NCI-H2171 (cell line): ENCODE results near the gene CDC5L.

Source experiments
- DNase-seq: peaks from one replicate; lab custom pipeline; 2025; lab: John Stamatoyannopoulos, UW

The CDC5L gene

GRCh38 chr6:44475417-44475778 is 87.9 kb downstream of the CDC5L start:
- no peak for DNase-seq

GRCh38 chr6:44475779-44476434 is 88.4 kb downstream of the CDC5L start:
- DNase-seq, result peak; percentile 66

DNA sequence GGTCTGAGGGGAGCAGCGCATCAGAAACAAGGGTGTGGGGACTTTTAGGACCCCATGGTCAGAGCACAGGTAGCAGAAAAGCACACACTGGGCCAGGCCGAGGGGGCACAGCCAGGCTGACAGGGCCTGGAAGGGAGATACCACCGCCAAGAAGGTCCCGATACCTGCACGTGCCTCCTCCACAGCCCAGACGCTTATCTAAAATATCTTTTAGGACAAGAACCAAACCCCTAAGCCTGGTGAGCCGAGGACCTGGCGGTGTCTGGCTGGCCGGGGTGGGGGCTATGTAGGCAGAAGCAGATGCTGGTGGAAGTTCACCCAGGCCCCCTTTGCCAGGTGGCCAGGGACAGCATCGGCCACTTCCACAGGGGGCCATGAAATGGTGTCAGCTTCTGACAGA is 89.3 kb downstream of the CDC5L start:
- DNase-seq, result no peak

GRCh38 chr6:44477293-44477894 is 89.9 kb downstream of the CDC5L start:
- DNase-seq, result no peak

DNA sequence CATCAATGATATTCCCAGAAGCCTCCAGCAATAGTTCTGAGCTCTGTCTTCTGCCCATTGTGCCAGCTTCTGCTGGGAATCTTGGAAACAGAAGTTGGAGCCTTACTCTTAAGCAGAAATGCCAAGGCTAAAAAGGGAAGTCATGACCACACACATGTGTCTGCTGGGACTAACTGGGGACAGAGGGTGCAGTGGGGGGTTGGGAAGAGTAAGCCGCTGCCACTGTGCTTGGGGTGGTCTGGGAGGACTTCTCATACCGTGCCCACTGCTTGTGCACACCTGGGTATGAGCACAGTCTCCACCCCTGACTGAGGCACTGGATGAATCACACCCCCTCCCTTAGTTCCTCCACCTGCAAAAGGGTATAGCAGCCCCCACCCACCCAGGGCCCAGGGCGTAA is 90.7 kb downstream of the CDC5L start:
- DNase-seq, result no peak

GRCh38 chr6:44478591-44479254 is 91.2 kb downstream of the CDC5L start:
- DNase-seq, result no peak

DNA sequence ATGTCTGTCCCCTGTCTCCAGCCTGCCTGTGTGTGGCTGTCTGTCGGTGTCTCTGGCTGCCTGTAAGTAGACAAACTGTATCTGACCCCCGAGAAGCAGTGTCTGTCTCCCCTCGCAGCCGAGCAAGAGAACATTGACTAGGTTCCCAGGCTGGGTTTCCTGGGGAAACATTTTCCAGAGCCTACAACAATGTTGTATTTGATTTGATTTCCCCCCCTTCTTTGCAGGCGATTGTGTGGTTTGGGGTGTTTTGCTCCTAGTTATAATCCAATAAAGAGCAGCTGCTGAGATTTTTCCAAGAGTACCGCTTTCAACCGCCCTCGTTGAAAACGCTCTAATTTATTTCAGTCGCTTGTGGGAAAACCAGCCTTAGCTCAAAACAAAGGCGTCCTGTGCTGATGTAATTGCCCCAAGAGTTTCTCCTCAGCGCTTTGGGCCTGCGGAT is 92.6 kb downstream of the CDC5L start:
- DNase-seq, result no peak

- DNase-seq, result no peak
These were observed 93.5 kb downstream of the CDC5L start for GRCh38 chr6:44481056-44481455.

GRCh38 chr6:44481760-44482159 is 94.3 kb downstream of the CDC5L start:
- DNase-seq, result no peak

DNA sequence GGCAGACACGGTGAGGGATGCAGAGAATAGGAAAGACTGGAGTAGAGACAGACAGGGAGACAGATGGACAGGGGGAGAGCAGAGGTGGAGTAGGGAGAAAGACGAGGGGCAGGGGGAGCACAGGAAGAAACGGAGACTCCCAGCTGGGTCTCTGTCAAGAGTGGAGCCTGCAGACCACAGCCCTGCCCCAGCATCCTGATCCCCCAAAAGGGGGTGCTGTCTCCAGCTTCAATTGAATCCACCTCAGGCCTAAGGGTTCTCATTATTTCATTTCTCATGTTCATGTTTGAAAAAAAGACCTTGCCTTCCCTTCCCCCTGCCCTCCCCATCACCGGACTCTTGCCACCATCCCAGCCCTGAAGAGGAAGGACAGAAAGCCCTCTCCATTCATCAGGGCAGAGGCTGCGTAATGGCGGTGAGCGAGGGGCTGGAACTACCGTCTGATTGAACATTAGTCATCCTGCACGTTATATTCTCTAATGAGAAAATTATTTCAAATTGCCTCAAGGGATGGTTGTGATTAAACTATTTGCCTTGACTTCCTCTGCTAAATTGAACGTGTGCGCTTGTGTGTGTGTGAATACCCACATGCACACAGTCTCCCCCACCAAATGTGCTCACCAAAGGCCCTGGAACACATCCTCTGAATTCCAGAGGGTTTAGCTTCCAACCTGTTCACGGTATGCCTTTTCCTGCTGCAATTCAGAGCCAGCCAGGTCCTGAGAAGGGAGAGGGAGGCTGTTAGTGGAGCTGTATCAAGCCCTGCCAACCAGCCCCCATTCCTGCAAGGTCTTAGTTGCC is 98.3 kb downstream of the CDC5L start:
- DNase-seq, result no peak

DNA sequence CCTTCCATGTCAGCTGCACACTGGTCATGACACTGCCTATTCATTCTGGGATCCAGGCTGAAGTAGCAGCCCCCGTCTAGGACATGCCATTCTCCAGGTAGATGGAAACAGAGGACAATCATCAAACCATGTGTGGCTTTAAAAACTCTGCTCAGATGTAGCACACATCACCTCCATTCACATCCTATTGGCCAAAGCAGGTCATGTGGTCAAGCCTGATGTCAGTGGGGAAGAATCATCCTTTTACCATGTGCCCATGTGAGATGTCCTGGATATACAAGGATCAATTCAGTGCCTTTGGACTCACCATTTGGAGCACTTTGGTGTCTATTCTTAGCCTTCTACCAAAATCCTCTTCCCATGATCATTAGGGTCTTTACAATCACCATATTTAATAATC is 99.5 kb downstream of the CDC5L start:
- no peak for DNase-seq

- DNase-seq, result no peak
These were observed 100.1 kb downstream of the CDC5L start for GRCh38 chr6:44487586-44487985.

DNA sequence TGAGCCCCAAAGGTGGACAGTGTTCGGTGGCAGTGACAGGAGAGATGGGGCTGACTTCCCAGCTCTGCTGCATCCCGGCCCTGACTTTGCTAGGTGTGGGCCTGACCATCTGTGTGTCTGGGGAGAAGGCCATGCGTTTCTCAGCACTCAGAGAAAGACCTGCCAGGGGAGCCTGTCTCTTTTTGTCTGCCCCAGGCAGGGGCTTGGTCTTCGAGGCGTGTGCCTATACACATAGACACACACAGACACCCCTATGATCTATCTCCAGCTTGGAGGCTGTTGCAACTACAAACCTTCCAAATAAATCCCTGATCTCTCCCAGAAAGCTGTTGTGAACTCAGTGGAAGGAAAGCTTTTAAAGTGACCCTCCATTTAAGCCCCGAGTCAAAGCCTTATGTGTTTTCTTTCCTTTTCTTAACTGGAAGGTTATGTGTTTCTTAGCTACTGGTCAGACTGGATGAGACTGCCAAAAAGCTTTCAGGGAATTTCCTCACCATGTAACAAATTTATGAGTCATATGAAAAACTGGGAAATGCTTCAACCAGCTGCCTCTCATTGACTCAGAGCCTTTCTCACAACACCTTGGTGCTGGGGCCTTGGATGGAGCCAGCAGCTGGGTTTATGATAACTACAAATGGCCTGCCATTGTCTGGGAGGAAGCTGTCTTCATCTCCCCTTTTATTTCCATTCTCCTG is 102.6 kb downstream of the CDC5L start:
- DNase-seq, result no peak

DNA sequence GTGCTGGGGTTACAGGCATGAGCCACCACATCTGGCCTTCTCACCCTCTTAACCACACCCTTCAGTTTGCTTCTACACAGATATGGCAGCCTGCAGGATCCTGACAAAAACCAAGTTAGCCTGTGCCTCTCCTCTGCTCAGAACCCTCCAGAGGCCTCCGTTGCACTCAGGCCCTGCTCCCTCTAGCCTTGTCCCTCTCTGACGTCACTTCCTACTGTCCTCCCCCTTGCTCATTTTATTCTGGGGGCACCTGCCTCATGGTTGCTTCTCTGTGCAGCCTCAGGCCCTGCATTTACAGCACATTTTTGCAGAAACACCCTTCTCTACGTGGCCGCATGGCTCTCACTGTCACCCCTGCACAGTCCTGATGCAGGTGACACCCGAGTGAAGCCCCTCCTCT is 105.6 kb downstream of the CDC5L start:
- no peak for DNase-seq

DNA sequence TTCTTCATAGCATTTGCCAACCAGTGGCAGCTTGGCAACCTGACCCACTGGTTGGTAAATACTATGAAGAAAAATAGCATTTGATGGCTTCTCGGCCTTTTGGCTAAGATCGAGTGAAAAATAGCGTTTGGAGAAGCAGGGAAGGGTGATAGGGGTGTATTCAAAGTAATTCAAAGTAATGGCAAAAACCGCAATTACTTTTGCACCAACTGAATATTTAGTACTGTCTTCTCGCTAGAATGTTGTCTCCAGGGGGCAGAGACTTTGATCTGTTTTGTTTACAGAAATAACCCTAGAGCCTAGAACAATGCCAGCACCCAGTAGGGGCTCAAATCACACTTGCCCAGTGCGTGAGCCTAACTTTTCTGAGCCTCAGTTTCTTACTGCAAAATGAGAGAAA is 106.1 kb downstream of the CDC5L start:
- DNase-seq, result no peak

GRCh38 chr6:44494011-44494501 is 106.5 kb downstream of the CDC5L start:
- DNase-seq, result no peak

DNA sequence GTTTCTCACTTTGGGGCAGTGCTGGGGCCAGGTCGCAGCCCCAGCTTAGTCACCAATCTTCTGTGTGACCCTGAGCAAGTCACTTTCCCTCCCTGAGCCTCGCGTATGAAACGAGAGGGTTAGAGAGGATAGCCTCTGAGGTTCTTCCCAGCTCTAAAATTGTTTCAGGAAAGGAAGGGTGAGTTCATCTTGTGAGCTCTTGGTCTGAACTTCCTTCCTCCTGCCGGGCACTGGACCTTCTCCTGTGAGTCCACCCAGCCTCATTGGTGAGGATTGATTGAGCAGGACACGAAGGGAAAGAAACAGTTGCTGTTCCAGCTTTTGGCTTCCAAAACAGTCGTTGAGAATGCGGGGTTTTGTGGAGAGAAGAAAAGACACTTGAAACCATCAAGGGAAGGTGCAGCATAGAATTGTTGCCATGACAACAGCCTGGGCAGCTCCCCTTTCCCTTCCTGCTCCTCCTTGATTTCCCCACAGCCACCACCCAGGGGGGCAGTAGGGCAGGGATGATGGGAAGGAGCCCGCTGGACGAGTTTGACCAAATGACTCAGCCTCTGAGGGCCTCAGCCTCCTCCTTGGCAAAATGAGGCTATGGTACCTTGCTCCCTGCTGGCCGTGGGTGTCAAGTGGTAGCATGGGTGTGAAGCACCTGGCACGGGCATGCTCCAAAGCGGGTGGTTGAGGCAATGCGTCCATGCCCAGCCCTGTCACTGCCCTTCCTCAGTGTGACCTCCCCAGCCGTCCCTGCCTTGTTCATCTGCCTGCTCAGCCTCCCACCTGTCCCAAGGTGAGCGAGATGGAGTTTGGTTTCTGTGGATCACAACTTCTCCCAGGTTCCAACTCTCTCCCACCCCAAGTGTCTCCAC is 107.8 kb downstream of the CDC5L start:
- DNase-seq, result no peak

DNA sequence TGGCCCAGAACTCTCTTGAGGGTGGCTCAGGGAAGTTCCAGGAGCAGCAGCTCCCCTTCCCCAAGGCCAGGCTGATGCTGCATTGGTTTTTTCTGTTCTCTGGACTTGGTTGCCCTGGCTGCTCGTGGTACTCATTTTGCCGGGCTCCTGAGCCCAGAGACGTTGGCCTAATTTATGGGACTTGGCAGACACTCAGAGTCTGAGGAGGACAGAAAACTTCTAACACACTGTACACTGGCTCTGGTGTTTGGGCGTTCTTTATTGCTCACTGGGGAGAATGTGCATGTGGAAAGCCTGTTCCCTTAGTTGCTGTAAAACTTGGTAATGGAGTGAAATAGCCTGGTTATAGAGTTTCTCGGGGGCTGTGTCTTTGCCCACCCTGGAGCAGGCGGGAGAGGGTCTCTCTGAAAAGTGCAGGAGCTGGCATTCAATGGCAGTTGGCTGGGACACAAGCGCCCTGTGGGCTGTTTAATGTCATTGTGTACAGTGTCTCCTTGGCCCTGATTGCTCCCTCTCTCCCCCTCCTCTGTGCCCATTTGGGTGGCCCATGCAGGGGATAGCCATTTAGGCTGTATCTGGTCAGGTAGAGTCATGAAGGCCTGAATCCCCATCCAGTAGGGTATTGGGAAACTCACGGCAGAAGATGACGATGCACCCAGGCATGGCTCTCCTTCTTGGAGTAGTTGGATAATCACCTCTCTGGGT is 109.3 kb downstream of the CDC5L start:
- DNase-seq, result no peak

DNA sequence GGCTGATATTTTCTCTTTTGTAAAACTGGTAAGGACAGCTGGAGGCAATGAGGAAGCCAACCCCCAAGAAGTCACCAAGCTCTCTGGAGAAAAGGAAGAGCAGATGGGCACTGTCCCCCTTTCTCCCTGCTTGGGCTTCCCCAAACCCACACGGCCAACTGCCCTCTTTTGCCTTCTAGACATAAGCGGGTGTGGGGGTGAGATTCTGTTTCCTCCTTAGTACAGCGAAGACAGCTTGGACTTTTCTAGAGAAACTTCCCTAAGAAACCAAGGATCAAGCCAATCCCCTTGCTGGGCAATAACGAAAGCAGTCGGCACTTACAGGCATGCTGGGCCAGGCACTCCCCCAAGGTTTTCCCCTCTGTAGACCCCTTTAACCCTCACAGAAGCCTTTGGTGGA is 110.3 kb downstream of the CDC5L start:
- DNase-seq, result no peak

DNA sequence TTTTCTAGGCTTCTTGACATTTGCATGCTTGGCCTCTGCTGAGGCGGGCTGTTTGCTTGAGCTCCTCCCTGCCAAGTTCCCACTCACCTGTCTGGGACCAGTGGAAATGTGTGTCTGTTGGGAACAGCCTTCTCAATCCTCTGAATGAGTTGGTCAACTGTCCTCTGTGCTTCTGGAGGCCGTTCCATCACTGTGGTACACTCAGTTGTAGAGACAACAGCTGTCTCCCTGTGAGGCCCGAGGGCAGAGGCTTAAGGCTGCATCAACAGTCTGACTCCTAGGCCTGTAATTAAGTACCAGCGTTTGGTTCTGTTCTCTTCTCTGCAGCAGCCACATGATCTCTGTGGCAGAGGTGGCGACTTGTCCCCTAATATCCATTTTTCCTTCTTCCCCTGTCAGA is 110.9 kb downstream of the CDC5L start:
- DNase-seq, result no peak
